GM21423 (cell line): ENCODE measurements around the gene SLC7A14.

ENCODE experiments used
- ATAC-seq: cut with Tn5 transposase; IDR thresholded peaks from one replicate; pipeline ENCODE4 v1.9.1; 2021; ENCODE audit warnings: mild to moderate bottlenecking, moderate library complexity; ENCODE audit not compliant: unreplicated experiment

SLC7A14 gene

GRCh38 chr3:170499562-170500156 is 86.2 kb downstream of the SLC7A14 start:
- ATAC-seq: no peak

- no peak for ATAC-seq
These were observed 88.4 kb downstream of the SLC7A14 start for GRCh38 chr3:170497207-170498095.

- no peak for ATAC-seq
These were observed 89.1 kb downstream of the SLC7A14 start for GRCh38 chr3:170496868-170497140.

- no peak for ATAC-seq
These were observed 89.6 kb downstream of the SLC7A14 start for GRCh38 chr3:170496026-170496867.

GRCh38 chr3:170494766-170495165 is 91.1 kb downstream of the SLC7A14 start:
- no peak for ATAC-seq

- ATAC-seq: no peak
These were observed 92.1 kb downstream of the SLC7A14 start for GRCh38 chr3:170493712-170494182.

GRCh38 chr3:170491901-170492300 is 94.0 kb downstream of the SLC7A14 start:
- no peak for ATAC-seq

- no peak for ATAC-seq
These were observed 94.9 kb downstream of the SLC7A14 start for GRCh38 chr3:170490828-170491560.

GRCh38 chr3:170488802-170489201 is 97.1 kb downstream of the SLC7A14 start:
- ATAC-seq: no peak

- no peak for ATAC-seq
These were observed 98.8 kb downstream of the SLC7A14 start for GRCh38 chr3:170487031-170487430.

- no peak for ATAC-seq
These were observed 99.5 kb downstream of the SLC7A14 start for GRCh38 chr3:170486398-170486797.

GRCh38 chr3:170485696-170486095 is 100.2 kb downstream of the SLC7A14 start:
- ATAC-seq: no peak

GRCh38 chr3:170485294-170485693 is 100.6 kb downstream of the SLC7A14 start:
- ATAC-seq: no peak

GRCh38 chr3:170484869-170485268 is 101.0 kb downstream of the SLC7A14 start:
- ATAC-seq: no peak

GRCh38 chr3:170483485-170484262 is 102.2 kb downstream of the SLC7A14 start:
- no peak for ATAC-seq

GRCh38 chr3:170482199-170482598 is 103.7 kb downstream of the SLC7A14 start:
- ATAC-seq: no peak

- ATAC-seq: no peak
These were observed 105.8 kb downstream of the SLC7A14 start for GRCh38 chr3:170480111-170480510.

- no peak for ATAC-seq
These were observed 108.5 kb downstream of the SLC7A14 start for GRCh38 chr3:170477395-170477794.

- ATAC-seq: no peak
These were observed 109.6 kb downstream of the SLC7A14 start for GRCh38 chr3:170476291-170476690.

- ATAC-seq: no peak
These were observed 110.7 kb downstream of the SLC7A14 start for GRCh38 chr3:170475092-170475685.
